Measurements from ENCODE around the gene ZNF41.
"Not testable (repeated sequence)": the region's sequence is repeated elsewhere in the genome, so short reads cannot be mapped to it uniquely, and the experiment has no call there.

DNA sequence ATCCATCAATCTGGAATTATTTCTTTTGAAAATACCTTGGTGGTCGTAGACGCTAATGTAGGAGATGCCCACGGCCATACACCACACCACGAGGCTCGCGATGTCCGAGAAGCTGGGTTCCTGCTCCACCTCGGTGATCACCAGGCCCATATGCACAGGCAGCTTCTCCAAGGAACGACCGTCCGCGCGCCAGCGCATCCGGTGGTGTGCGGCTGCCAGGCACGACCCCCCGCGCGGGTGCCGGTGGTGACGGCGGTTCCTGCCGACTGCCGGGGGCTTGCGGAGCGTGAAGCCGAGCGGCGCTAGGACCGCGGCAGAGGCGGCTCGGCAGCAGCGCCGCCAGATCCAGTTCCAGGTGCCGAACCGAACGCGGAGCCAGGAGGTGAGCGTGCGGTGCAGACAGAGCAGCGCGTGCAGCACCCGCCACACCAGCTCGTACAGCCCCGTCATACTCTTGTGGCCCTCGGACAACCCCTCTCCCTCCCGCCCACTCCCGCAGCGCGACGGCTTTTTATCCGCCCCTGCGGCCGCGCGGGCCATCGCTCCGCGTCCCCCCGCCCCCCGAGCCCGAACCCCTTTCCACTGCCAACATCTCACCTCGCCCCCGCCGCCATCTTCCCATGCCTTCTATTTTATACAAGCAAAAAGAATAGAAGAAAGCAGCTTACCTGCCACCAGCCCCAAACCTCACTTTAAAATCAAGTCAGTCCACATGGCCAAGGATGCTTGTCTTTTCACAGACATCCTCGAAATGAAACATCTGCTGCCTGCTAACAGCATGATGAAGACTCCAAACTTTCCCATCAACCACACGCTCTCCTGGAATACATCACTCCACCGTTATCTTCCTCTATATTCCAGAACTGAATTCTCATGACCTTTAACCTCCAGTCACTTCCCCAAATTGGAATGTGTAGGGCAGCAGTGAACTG lies 30.3 kb upstream of the ZNF41 start:
- TF ChIP-seq, protein P1, sequence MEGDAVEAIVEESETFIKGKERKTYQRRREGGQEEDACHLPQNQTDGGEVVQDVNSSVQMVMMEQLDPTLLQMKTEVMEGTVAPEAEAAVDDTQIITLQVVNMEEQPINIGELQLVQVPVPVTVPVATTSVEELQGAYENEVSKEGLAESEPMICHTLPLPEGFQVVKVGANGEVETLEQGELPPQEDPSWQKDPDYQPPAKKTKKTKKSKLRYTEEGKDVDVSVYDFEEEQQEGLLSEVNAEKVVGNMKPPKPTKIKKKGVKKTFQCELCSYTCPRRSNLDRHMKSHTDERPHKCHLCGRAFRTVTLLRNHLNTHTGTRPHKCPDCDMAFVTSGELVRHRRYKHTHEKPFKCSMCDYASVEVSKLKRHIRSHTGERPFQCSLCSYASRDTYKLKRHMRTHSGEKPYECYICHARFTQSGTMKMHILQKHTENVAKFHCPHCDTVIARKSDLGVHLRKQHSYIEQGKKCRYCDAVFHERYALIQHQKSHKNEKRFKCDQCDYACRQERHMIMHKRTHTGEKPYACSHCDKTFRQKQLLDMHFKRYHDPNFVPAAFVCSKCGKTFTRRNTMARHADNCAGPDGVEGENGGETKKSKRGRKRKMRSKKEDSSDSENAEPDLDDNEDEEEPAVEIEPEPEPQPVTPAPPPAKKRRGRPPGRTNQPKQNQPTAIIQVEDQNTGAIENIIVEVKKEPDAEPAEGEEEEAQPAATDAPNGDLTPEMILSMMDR (IDR thresholded peaks at IDR 0.05): not testable (repeated sequence)
- not testable (repeated sequence) for TF ChIP-seq POLR2A (IDR thresholded peaks at IDR 0.05)
